Endometrial microvascular endothelial cells (primary cell): ENCODE data around the gene GRID1. TPM values are rescaled to one million over a fixed set of nuclear protein-coding genes. Genes with fewer than 3 reads are reported as not detected.

Experiments
- in situ Hi-C: cut with HindIII; loops from 2 replicates; pipeline ENCODE4 v1.10.0; 2017; ENCODE audit warnings: low sequenced_read_pairs, low pct_unique_long_range_greater_than_20kb; ENCODE audit errors: inconsistent ontology term
- total RNA-seq: library from RNA; depleted of rRNA; stranded (reverse); fragments of >200 nt; gene quantifications from one replicate; pipeline ENCODE4 v1.2.3, GENCODE V29; 2015; ENCODE audit errors: inconsistent ontology term

The GRID1 gene
- total RNA-seq, 1 donor from 2014 or later = not detected

GRCh38 chr10:86229376-86229775 lies 137.2 kb downstream of the GRID1 start:
- in situ Hi-C loops = no loop called here

GRCh38 chr10:86227501-86228258 lies 138.9 kb downstream of the GRID1 start:
- in situ Hi-C loops = no loop called here

- in situ Hi-C loops = no loop called here
These were observed 139.8 kb downstream of the GRID1 start for GRCh38 chr10:86226781-86227201.

GRCh38 chr10:86226016-86226415 lies 140.6 kb downstream of the GRID1 start:
- in situ Hi-C loops = no loop called here

- in situ Hi-C loops = no loop called here
These were observed 141.4 kb downstream of the GRID1 start for GRCh38 chr10:86225103-86225782.

GRCh38 chr10:86224354-86225102 lies 142.1 kb downstream of the GRID1 start:
- in situ Hi-C loops = no loop called here

- in situ Hi-C loops = no loop called here
These were observed 143.3 kb downstream of the GRID1 start for GRCh38 chr10:86223256-86223655.

GRCh38 chr10:86222687-86223086 lies 143.9 kb downstream of the GRID1 start:
- in situ Hi-C loops = no loop called here

- in situ Hi-C loops = no loop called here
These were observed 144.3 kb downstream of the GRID1 start for GRCh38 chr10:86222336-86222650.

- in situ Hi-C loops = no loop called here
These were observed 144.9 kb downstream of the GRID1 start for GRCh38 chr10:86221442-86222335.

GRCh38 chr10:86220626-86221025 lies 146.0 kb downstream of the GRID1 start:
- in situ Hi-C loops = no loop called here

- in situ Hi-C loops = no loop called here
These were observed 147.3 kb downstream of the GRID1 start for GRCh38 chr10:86219271-86219670.

GRCh38 chr10:86218842-86219241 lies 147.8 kb downstream of the GRID1 start:
- in situ Hi-C loops = no loop called here

GRCh38 chr10:86218160-86218559 lies 148.4 kb downstream of the GRID1 start:
- in situ Hi-C loops = no loop called here

- in situ Hi-C loops = no loop called here
These were observed 149.1 kb downstream of the GRID1 start for GRCh38 chr10:86217371-86218080.

- in situ Hi-C loops = no loop called here
These were observed 149.7 kb downstream of the GRID1 start for GRCh38 chr10:86216886-86217285.

- in situ Hi-C loops = no loop called here
These were observed 150.9 kb downstream of the GRID1 start for GRCh38 chr10:86215712-86216111.

GRCh38 chr10:86215046-86215445 lies 151.5 kb downstream of the GRID1 start:
- in situ Hi-C loops = no loop called here
